Bone marrow (tissue), 2 donors: ENCODE data around the gene MIB2.
"Not testable (repeated sequence)": the region's sequence is repeated elsewhere in the genome, so short reads cannot be mapped to it uniquely, and the experiment has no call there.

Experiments
- DNase-seq, 2 donors: peaks; one replicate each; lab custom pipeline; 2025; lab: John Stamatoyannopoulos, UW

The MIB2 gene

DNA sequence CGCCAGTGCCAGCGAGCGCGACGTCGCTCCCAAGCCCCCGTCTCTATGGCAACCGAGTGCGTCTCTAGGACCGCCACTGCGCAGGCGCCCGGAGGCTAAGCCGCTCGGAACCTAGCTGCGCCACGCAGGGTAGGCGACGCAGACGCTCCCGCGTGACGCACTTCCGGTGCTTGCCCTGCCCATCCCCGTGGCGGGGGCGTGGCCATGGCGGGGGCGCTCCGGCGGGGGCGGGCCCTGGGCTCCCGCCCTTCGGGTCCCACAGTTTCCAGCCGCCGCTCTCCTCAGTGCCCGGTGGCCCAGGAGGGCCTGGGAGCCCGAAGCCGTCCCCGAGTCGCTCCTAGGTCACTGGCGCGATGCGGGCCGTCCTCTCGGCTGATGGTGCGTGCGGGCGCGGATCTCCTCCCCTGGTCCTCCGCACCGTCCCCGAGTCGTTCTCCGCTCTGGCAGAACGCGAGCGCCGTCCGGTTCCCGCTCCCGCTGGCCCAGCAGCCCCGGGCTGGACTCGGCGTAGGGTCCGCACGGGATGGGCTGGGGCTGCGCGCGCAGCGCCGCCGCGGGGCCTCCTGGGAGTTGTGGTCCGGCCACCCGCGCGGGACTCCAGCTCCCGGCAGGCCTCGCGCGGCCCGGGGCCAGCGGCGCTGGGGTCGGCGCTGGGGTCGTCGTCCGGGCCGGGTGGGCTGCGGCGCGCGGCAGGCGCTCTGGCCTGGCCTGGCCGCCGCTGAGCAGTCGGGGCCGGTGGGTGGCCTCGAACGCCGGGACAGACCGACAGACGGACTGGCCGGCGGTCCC lies at the start of gene MIB2:
MIB2 (plus strand) TSS at position 245 of the 789 bp plus-strand sequence. CDS start 7,953 bp downstream, outside the sequence.
- peak; percentile 92 to 93 for DNase-seq

DNA sequence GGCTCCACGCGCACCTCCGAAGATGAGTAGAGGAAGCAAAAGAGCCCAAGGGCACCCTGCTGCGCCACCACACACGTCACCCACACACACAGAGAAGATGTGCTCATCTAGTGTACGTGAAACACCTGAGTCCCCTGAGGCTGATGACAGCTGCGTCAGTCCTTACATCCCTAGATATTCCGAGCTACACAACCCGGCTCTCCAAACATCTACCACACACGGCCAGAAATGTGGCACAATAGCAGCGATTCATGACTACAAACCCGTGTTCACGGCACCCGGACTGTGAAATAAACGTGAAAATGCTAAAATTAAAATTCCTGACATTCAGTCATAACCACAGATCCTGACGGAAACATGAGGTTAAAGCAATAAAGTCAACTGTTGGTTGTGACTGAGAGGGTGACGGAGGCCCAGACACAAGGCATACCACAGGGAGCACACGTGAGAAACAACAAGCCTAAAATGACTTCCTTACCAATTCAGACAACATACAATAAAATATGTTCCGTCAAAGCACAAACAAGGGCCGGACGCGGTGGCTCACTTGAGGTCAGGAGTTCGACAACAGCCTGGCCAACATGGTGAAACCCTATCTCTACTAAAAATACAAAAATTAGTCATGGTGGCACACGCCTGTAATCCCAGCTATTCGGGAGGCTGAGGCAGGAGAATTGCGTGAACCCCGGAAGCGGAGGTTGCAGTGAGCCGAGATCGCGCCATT lies 48.0 kb upstream of the MIB2 start:
- no peak for DNase-seq

DNA sequence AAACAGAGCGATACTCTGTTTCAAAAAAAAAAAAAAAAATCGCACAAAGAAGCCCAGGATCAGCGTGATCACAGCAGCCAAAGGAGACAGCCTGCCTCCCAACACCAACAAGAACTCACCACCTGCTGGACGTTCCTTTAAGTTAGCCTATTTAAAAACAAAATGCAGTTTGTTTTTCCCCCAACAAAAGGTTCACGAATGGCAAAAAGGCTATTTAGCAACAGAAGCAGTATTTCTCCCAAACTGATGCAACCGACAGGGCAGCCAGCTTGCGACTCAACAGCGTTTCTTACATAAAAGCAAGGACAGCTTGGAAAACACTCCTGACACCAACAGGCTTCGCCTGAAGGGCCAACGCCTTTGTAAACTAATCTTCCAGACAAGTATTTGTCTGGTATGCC lies 47.4 kb upstream of the MIB2 start:
- no peak for DNase-seq

DNA sequence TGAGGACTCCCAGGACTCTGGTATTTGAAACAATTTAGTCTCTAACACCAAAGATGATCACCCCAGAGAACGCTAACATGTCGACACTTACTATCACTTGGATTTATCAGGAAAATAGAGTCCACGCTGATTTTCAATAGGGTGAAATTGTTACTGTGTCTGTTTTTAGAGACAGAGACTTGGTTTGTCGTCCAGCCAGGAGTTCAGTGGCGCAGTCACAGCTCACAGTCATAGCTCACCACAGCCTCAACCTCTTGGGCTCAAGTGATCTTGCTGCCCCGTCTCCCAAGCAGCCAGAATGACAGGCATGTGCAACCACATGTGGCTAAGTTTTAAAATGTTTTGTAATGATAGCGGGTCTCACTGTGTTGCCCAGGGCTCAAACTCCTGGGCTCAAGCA lies 46.0 kb upstream of the MIB2 start:
- DNase-seq = no peak

DNA sequence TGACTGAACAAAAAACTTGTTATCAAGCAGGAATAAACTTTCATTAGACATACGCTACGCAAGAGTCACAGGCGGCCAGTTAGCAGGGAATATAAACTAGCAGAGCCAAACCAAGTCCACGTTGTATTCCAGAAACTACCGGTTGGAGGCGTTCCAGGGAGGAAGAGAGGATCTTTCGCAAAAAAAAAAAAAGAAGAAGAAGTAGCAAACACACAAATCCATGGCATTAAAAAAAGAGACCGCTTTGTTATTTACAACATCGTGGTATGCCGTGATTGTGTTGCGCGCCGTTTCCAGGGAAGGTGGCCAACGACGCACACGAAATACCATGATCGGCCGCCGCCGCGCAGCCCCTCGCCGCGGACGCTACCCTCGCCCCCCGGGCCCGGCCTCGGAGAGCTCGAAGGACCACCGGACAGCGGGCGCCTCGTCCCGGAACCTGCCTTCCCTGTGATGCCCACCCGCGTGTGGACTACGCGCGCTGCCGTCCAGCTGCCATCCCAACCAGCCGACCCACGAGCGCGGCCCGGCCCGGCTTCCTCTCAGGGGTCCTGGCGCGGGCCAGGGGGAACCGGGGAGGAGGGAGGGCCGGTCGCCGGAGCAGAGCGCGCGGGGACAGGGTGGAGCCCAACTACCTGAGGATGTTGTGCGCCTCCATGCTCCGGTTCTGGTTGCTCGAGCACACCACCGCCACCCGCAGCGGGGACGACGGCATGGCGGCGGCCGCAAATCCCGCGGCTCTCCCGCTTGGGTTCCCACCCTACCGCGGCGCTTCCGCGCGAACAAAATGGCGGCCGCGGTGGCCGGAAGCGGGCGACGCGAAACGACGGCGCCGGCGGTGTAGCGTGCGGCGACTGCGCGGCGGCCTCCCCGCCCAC lies 41.2 kb upstream of the MIB2 start:
- DNase-seq = peak; percentile 65 to 95

DNA sequence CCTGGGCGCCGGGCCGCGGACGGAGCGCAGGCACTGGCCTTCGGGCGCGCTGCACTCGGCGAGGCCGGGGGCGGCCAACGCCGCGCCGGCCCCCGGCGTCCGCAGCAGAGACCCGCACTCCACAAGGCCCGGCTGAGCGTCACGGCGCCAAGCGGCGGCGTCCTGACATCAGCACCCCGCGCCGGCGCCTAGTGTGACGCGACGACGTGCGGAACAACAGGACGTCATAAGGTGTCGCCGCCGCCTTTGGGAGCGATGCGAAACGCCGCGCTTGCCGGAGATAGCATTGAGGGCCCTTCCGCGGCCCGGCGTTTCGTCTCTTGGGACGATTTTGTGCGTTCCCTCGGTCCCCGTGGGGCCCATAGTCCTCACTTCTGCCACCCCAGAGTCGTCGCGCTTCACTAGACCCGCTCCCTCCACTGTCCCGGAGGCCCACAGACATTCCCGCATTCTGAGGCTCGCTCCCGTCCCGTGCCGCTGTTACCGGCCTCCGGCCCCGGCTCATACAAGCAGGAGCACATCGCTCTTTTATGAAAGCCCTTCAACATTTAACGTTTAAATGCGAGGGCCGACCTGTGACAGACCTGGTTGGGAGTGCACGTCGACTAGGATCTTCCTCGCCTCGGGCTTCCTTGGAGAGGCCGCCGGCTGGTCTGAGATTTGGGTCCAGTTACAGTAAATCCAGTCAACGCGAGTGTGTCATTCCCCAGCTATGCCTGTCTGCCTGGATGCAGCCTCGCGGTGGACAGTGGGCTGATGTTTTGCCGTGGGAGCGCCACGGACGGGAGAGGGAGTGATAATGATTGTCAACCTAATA lies 40.4 kb upstream of the MIB2 start, which contains the start of gene SSU72:
SSU72 (minus strand) TSS at position 143 of the 817 bp plus-strand sequence. CDS start 306 bp downstream, outside the sequence.
- DNase-seq = peak; percentile 70 to 95

DNA sequence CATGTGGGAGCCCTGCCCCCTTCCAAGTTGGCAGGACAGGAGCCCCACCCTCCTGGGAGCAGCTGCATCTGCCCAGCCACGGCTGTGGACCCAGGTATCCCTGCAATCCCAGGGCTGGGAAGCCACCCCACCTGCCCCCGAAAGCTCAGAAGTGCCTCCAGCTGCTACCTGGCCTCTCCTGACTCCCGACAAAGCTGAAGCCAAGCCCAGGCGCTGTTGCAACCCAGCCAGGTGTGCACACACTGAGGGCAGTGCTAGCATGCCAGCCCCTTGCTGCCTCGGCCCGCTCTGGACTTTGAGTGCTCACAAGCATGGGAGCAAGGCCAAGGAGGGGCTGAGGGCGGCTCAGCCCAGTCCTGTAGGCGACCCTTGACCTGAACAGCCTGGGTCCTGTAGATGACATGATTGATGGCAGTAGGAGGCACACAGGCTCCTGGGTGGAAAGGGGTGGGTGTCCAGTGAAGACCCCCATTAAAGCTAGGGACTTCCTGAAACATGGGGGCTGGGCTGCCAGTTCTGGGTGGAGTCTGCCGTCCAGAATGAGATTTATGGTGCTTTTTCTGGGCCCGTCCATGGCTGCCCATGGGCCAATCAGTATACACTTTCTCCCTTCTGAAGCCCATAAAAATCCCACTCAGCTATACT lies 37.8 kb upstream of the MIB2 start:
- DNase-seq = no peak

DNA sequence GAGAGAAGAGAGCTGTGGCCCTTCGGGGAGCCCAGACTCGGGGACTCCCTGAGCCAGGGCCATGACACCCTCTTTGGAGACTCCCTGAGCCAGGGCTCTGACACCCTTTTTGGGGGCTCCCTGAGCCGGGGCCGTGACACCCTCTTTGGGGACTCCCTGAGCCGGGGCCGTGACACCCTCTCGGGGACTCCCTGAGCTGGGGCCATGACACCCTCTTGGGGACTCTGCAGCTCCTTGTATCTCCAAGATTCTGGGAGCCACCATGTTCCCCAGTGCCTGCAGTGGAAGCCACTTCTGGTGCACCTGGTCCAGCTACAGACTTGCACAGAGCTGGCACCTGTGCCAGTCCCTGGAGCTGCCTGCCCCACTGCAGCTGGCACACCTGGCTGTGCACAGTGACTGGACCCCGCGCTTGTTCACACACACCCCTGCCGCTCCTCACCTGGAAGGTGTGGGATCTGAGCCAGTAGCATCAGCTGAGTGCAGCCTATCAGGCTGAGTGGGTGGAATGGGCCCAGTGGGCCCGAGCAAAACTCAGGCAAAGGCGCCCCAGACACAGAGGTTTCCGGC lies 36.8 kb upstream of the MIB2 start:
- no peak for DNase-seq

DNA sequence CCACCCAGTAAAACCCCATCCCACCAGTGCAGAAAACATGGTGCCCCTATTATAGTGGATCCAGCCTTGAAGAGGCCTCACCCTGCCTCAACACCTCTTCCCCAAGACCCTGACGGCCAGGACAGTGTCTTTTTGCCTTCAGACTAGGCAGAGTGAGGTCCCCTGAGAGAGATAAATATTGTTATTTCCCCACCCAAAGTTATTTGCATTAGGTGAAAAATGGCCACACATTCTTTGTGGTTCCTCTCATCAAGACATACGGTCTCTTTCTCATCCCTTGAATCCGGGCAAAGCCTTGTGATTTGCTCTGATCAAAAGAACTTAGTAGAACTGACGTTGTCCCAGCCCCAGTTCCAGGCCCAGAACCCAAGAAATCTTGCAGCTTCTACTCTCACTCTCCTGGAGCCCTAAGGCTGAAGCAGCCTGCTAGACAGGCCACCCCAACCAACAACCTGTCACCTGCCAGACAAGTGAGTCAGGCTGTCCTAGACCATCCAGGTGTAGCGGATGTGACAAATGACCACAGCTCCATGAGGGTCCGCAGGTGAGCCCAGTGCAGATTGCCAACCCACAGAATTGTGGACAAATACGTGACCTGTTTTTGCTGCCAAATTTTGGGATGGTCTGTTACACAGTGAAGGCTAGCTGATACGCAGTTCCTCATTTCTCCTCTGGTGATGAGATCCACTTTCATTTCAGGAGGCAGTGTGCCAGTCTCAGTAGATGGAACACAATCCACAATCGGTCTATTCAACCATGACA lies 32.5 kb upstream of the MIB2 start:
- no peak for DNase-seq

DNA sequence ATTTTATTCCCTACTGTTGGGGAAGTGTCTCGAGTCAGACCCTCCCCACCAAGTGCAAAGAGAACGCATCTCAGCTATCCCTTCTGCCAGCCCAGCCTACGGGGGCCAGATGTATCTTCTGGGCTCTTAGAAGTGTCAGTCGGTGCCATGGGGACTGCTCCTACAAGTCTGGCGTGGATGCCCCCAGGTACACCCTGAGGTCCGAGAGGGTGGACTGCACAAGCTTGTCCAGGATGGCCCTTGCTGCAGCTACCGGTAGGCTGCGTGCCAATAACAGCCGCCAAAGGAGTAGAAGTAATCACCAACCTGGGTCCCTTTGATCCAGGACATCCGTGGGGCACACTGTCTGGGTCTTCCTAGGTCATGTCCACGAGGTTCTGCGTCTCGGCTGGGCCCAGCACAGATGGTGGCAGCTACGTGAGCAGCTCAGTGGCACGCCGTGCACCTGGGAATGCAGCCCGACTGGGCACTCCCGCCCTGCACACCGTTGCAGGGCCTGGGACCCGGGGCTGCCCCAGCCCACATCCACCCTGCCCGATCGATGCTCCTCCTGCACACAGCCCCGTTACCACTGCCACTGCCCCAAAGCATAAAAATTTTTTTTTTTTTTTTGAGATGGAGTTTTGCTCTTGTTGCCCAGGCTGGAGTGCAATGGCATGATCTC lies 31.8 kb upstream of the MIB2 start:
- no peak for DNase-seq

DNA sequence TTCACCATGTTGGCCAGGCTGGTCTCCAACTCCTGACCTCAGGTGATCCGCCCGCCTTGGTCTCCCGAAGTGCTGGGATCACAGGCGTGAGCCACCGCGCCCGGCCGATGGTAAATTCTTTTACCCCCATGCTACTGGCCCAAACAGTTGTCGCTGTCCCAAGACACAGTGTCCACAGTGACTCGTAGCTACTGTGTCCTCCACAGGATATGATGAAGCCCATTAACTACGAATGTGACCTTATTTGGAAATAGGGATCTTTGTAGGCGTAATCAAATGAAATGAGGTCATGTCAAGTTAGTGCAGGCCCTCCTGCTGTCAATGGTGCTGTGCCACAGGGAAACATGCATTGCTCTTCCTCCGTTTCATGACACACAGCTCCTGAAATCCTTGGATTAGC lies 23.8 kb upstream of the MIB2 start:
- no peak for DNase-seq

DNA sequence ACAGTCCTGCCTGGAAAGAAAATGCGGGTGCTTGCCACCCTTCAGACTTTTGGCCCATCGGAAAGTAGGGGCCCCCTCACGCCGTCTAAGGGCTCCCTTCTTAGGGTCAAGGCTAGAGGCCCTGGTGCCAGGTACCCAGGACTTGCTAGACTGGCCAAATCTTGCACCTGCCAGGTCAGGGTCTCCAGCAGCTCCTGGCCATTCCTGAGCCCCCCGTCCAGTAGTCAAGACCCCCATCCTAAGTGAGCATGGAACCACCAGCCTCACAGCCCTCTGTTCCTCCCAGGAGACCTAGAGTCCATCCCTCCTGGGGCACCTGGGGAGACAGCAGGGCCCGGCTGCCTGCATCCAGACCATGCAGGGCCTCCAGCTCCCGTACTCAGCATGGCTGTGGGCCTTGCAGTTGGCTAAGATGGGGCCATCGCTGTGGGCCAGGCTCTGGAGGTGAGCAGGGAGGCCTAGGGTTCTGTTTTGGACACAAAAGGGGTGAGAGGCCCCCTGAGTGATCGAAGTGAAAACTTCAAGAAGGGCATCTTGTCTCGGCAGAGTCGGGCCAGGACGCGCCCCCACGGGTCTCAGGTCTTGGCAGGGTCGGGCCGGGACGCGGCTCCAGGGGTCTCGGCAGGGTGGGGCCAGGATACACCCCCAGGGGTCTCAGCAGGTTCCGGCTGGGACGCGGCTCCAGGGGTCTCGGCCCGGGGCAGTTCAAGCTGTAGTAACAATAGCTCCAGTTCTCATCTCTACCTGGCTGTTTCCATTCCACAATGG lies 21.3 kb upstream of the MIB2 start:
- DNase-seq = no peak

DNA sequence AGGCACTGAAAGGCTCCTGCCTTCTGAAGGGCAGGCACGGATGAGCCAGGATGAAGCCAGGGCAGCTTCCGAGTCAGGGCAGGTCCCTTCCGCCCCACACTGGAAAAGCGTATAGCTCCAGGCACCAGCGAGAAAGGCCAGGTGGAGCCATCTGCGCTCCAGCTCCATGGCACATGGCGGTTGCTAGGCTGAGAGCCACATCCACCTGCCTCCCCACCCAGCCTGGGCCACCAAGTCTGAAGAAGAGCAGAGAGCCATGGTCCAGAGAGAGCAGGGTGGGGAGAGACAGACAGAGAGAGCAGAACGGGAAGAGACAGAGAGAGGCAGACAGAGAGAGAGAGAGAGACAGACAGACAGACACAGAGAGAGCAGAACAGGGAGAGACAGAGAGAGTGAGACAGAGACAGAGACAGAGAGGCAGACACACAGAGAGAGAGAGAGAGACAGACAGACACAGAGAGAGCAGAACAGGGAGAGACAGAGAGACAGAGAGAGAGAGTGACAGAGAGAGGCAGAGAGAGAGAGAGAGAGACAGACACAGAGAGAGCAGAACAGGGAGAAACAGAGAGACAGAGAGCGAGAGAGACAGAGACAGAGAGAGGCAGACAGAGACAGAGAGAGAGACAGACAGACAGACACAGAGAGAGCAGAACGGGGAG lies 20.6 kb upstream of the MIB2 start:
- DNase-seq = no peak

DNA sequence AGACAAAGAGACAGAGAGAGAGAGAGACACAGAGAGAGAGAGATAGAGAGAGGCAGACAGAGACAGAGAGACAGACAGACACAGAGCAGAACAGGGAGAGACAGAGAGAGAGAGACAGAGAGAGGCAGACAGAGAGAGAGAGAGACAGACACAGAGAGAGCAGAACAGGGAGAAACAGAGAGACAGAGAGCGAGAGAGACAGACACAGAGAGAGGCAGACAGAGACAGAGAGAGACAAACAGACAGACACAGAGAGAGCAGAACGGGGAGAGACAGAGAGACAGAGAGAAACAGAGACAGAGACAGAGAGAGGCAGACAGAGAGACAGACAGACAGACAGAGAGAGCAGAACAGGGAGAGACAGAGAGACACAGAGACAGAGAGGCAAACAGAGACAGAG lies 20.0 kb upstream of the MIB2 start:
- not testable (repeated sequence) for DNase-seq

DNA sequence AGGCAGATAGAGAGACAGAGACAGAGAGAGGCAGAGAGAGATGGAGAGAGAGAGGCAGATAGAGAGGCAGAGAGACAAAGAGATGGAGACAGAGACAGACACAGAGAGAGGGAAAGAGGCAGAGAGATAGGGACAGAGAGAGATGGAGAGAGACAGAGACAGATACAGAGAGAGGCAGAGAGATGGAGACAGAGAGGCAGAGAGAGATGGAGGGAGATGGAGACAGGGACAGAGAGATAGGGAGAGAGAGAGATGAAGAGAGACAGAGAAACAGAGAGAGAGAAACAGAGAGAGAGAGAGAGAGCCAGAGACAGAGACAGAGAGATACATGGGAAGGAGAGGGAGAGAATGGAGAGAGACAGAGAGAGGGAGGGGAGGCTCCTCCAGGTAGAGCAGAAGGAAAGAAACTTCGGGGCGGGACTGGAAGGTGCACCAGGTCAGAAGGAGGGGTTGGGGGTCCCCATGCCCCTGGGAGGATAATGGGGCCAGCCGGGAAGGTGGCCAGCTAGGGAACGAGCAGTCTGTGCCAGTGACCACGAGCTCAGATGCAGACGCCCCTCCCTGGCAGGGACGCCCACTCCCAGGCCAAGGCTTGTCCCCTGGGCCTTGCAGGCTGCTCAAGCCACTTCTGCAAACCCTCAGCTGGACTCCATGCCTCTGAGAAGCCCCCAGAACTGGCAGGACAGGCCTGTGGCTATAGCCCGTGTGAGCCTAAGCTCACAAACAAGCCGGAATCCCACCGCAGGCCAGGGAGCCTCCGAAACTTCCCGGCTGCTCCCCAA lies 18.6 kb upstream of the MIB2 start:
- no peak for DNase-seq

DNA sequence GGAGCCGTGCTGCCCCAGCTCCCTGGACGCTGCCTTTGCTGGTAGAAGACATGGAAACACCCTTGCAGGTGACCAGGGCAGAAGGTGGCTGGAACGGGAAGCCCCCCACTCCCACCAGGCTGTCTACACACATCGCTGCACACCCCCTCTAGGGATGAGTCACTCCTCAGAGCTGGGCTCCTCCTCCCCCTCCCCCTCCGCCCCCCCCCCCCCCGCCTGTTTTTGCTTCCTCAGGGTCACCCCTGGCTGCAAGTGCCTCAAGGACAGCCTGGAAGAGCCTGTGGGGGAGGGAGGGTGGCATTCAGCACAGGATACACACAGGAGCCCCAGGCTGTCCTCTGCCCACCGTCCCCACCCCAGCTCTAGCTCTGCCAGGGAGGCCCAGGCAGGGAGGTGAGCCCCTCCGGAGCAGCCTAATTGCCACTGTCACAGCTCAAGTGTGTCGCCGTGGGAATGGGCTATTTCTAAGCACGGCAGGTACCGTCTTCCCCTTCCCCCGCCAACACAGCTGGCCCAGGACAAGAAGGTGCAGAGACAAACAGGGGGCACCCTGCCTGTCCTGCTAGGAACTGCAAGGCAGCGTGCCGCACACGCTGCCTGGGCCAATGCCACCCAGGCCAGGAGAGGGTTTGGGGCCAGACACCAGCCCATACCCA lies 17.9 kb upstream of the MIB2 start:
- DNase-seq = peak in 1 of 2 donors; percentile 32
